ENCODE data around the gene DCXR. TPM values are rescaled to one million over a fixed set of nuclear protein-coding genes. Genes with fewer than 3 reads are reported as not detected.

DCXR gene
- total RNA-seq, 1 donor, result 29.3 TPM

GRCh38 chr17:82000803-82001570, 36.5 kb downstream of the DCXR start:
- TF ChIP-seq CTCF (IDR thresholded peaks at IDR 0.05; ENCODE audit: insufficient read depth, low read length), result no peak
- H3K4me3 ChIP-seq (ENCODE audit: low read depth, low read length), result no peak overlapping the region
- DNase-seq (ENCODE audit: low read depth), result no peak

DNA sequence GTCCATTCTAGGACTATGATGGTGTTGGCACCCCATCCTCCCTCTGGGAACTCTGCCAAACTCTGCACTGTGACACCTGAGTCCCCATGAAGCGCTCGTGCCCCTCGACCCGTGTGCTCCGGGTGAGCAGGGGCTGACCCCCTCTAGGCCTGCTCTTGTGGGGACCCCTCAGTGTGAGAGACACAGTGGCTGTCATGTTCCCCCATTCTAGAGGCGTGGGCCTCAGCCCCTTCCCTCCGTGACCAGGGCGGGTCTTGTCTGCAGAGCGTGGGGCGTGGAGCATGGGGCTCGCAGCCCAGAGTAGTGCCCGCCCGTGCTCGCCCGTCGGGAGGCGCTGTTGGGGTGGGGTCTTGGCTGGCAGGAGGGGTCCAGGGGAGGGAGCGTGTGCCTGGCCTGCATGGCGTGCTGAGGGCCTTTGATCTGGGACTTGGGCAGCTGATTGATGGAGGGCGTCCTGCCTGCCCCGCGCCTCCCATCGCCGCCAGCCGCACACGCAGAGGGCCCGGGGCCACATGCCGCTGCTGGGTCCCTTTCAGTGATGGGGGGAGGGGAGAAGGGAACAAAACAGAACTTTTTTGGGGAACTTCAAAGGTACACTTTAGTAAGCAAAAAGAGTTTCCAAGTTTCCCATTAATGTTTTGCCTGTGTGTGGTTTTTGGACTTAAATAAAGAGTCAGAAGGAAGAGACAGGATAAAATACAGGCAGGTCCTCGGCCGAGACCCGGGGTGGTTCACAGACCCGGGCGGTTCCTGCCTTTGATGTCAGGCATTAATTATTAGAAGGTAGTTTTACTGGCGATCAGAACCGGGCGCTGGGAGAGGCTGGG, 37.3 kb downstream of the DCXR start:
- no peak for DNase-seq (ENCODE audit: low read depth)
- H3K4me3 ChIP-seq (ENCODE audit: low read depth, low read length), result no peak overlapping the region
- TF ChIP-seq CTCF (IDR thresholded peaks at IDR 0.05; ENCODE audit: insufficient read depth, low read length), result no peak

DNA sequence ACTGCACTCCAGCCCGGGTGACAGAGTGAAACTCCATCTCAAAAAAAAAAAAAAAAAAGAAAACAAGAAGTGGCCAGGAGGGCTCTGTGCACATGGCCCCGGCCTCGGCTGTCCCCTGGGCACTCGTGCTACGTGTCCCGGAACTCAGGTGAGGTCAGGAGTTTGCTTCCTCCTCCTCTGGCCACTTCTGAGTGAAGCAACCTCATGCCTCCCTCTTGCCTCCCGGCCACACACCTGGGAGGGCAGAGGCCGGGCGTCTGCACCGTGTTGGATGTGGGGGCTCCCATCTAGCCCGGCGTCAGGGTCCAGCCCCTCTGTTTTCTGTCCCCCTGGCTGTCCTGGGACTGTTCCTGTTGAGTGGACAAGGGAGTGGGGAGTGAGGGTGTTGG, 37.9 kb downstream of the DCXR start:
- H3K4me3 ChIP-seq (ENCODE audit: low read depth, low read length), result no peak overlapping the region
- no peak for DNase-seq (ENCODE audit: low read depth)
- TF ChIP-seq CTCF (IDR thresholded peaks at IDR 0.05; ENCODE audit: insufficient read depth, low read length), result no peak

GRCh38 chr17:81998691-81999438, 38.6 kb downstream of the DCXR start:
- no peak for DNase-seq (ENCODE audit: low read depth)
- no peak for TF ChIP-seq CTCF (IDR thresholded peaks at IDR 0.05; ENCODE audit: insufficient read depth, low read length)
- H3K4me3 ChIP-seq (ENCODE audit: low read depth, low read length), result no peak overlapping the region

GRCh38 chr17:81998212-81998611, 39.3 kb downstream of the DCXR start:
- DNase-seq (ENCODE audit: low read depth), result no peak
- no peak for TF ChIP-seq CTCF (IDR thresholded peaks at IDR 0.05; ENCODE audit: insufficient read depth, low read length)

GRCh38 chr17:81996757-81997441, 40.6 kb downstream of the DCXR start:
- TF ChIP-seq CTCF (IDR thresholded peaks at IDR 0.05; ENCODE audit: insufficient read depth, low read length), result no peak
- no peak overlapping the region for H3K4me3 ChIP-seq (ENCODE audit: low read depth, low read length)
- no peak for DNase-seq (ENCODE audit: low read depth)

More at GRCh38 chr17:81998212-81998611, 39.3 kb downstream of the DCXR start:
- H3K4me3 ChIP-seq (ENCODE audit: low read depth, low read length), result no peak overlapping the region
